CD14-positive monocyte (primary cell): ENCODE measurements around the gene FNIP2. TPM values are rescaled to one million over a fixed set of nuclear protein-coding genes. Genes with fewer than 3 reads are reported as not detected.

ENCODE experiments used
- DNase-seq, 3 donors: peaks; one replicate each; pipeline ENCODE4 v3.0.0-alpha.2; 2011 to 2022
- H2AFZ ChIP-seq: 2 replicates; pipeline ENCODE4 v1.6.0; 2012; ENCODE audit warnings: mild to moderate bottlenecking, low read depth, low read length, inconsistent platforms; ENCODE audit not compliant: insufficient read depth, poor library complexity, severe bottlenecking
- H3K27ac ChIP-seq, 2 donors: 1 replicate in 1 of 2; 2 replicates in 1 of 2; pipeline ENCODE4 v1.5.1; 2012 to 2013; ENCODE audit warnings: low read length in 2 of 2, control low read depth in 1 of 2, inconsistent platforms in 1 of 2, low read depth in 1 of 2, mild to moderate bottlenecking in 1 of 2
- H3K27me3 ChIP-seq, 2 donors: one replicate each; pipeline versions ENCODE4 v1.6.0 to v1.6.1; 2011 to 2013; ENCODE audit warnings: low read length in 2 of 2; ENCODE audit not compliant: control insufficient read depth in 2 of 2, insufficient read depth in 2 of 2
- H3K36me3 ChIP-seq, 2 donors: replicated peaks in 1 of 2; 1 replicate in 1 of 2; 2 replicates in 1 of 2; pipeline versions ENCODE4 v1.5.1 to v1.6.1; 2012 to 2013; ENCODE audit warnings: low read length in 2 of 2, control low read depth in 1 of 2, inconsistent platforms in 1 of 2, mild to moderate bottlenecking in 1 of 2; ENCODE audit not compliant: insufficient read depth in 2 of 2, control insufficient read depth in 1 of 2
- H3K4me1 ChIP-seq, 2 donors: 1 replicate in 1 of 2; 2 replicates in 1 of 2; pipeline versions ENCODE4 v1.5.1 to v1.6.1; 2012 to 2013; ENCODE audit warnings: low read length in 2 of 2, control low read depth in 1 of 2, inconsistent platforms in 1 of 2, mild to moderate bottlenecking in 1 of 2, moderate library complexity in 1 of 2; ENCODE audit not compliant: insufficient read depth in 2 of 2, control insufficient read depth in 1 of 2
- H3K4me2 ChIP-seq: replicated peaks from 2 replicates; pipeline ENCODE3; 2012; ENCODE audit warnings: low read length, moderate library complexity, mild to moderate bottlenecking; ENCODE audit not compliant: poor library complexity, severe bottlenecking; ENCODE audit errors: extremely low read depth
- H3K4me3 ChIP-seq, 3 experiments: fragments of 200-600 bp in 1 of 3; sonication (generic) in 1 of 3; replicated peaks in 1 of 3; 1 replicate in 2 of 3; 2 replicates in 1 of 3; pipeline ENCODE4 v1.5.1; 2011 to 2013; ENCODE audit warnings: low read length in 3 of 3, mild to moderate bottlenecking in 3 of 3, control low read depth in 2 of 3, low read depth in 2 of 3, inconsistent platforms in 1 of 3, moderate library complexity in 1 of 3
- H3K79me2 ChIP-seq: 2 replicates; pipeline ENCODE4 v1.6.0; 2012; ENCODE audit warnings: mild to moderate bottlenecking, control low read depth, inconsistent platforms, low read length, moderate library complexity; ENCODE audit not compliant: insufficient read depth
- H3K9ac ChIP-seq: 2 replicates; pipeline ENCODE4 v1.6.0; 2017; ENCODE audit warnings: low read length, mild to moderate bottlenecking; ENCODE audit not compliant: insufficient read depth, poor library complexity, severe bottlenecking
- H3K9me3 ChIP-seq, 2 donors: replicated peaks in 1 of 2; 1 replicate in 1 of 2; 2 replicates in 1 of 2; pipeline versions ENCODE4 v1.5.1 to v1.6.1; 2012 to 2013; ENCODE audit warnings: low read length in 2 of 2, control low read depth in 1 of 2; ENCODE audit not compliant: control insufficient read depth in 1 of 2, insufficient read depth in 1 of 2
- H4K20me1 ChIP-seq: 2 replicates; pipeline ENCODE4 v1.6.0; 2012; ENCODE audit warnings: mild to moderate bottlenecking, low read length, control low read depth, moderate library complexity; ENCODE audit not compliant: insufficient read depth
- H3K27ac Mint-ChIP-seq, 7 donors: one replicate each; pipeline ENCODE4 v1.8.0; 2020; ENCODE audit warnings: mild to moderate bottlenecking in 7 of 7, mixed read lengths in 7 of 7, moderate library complexity in 6 of 7, inconsistent platforms in 2 of 7
- H3K27me3 Mint-ChIP-seq, 3 donors: one replicate each; pipeline ENCODE4 v1.8.0; 2021 to 2022; ENCODE audit warnings: low read depth in 3 of 3, mild to moderate bottlenecking in 3 of 3, mixed read lengths in 3 of 3, moderate library complexity in 3 of 3, inconsistent platforms in 1 of 3
- H3K36me3 Mint-ChIP-seq, 2 donors: one replicate each; pipeline ENCODE4 v1.8.0; 2020; ENCODE audit warnings: mixed read lengths in 2 of 2, inconsistent platforms in 1 of 2, mild to moderate bottlenecking in 1 of 2
- H3K4me1 Mint-ChIP-seq: one replicate; pipeline ENCODE4 v1.8.0; 2020; ENCODE audit warnings: mild to moderate bottlenecking, mixed read lengths
- H3K4me3 Mint-ChIP-seq, 2 donors: one replicate each; pipeline ENCODE4 v1.8.0; 2020; ENCODE audit warnings: mild to moderate bottlenecking in 2 of 2, mixed read lengths in 2 of 2, moderate library complexity in 1 of 2
- H3K9me3 Mint-ChIP-seq, 7 donors: one replicate each; pipeline ENCODE4 v1.8.0; 2020 to 2022; ENCODE audit warnings: mixed read lengths in 7 of 7, mild to moderate bottlenecking in 6 of 7, moderate library complexity in 6 of 7, inconsistent platforms in 2 of 7
- WGBS: methylation state at CpG from one replicate; pipeline ENCODE4 v1.1.5; 2013; ENCODE audit warnings: missing lambda C conversion rate; ENCODE audit not compliant: insufficient coverage; 5-methylcytosine and 5-hydroxymethylcytosine counted together
- intact Hi-C, 2 donors: fragments of 100-400 bp; cut with micrococcal nuclease; formaldehyde crosslinking; loops; one replicate each; pipeline versions ENCODE4 v1.15.0 to v1.15.1; 2023
- polyA plus RNA-seq, 3 donors: library from polyadenylated mRNA; depleted of rRNA in 1 of 3; unstranded in 2 of 3; stranded (reverse) in 1 of 3; fragments of 300-500 nt in 2 of 3; fragments of >200 nt in 1 of 3; fragmentation: Illumina TruSeq in 2 of 3; gene quantifications; 1 replicate in 2 of 3; 2 replicates in 1 of 3; pipeline ENCODE4 v1.2.3, GENCODE V29; 2012 to 2021
- TF ChIP-seq, protein P1 (sequence below): fragments of 200-600 bp; IDR thresholded peaks from one replicate; pipeline ENCODE4 v1.8.0; 2022; ENCODE audit warnings: antibody characterized with exemption, mild to moderate bottlenecking

Gene FNIP2
- polyA plus RNA-seq, 3 donors = 3.5 to 7.7 (median 5.7) TPM

DNA sequence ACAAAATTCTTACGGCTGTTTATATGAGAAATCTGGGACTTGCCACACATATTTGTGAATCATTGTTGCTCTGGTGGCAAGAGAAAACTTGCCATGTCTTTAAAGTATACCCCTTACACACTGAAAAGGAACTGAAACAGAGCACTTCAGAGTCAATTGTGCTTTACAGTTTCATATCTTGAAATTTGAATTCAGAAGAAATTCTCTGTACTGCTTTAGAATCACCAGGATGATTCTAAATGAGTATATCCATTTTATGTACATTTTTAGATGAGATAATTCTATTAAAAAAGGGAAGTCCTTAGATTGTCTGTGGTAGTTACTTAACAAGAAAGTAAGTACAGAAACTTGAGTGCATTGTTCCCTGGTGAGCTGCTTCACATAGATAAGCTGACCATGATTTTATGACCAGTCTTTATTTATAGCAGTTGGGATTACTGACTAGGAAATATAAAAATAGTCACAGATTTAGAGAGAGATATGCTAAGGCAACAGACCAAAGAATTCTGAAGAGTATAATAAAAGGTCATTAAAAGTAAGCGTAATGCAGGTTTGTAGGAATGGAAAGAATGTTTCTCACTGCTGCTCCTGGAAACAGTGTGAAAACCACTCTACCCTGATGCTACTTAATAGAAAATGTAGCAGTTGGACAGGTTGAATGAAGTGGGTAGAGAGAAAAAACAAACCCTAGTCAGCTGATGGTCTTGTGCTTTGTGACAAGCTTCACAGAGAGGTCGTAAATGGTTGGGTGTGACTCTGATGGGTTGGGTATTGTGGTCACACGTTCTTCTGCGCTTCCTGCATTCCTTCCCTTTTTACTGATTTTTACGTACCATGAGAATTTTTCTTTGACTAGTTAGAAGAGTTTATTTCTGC, 41.0 kb downstream of the FNIP2 start:
- Histone ChIP-seq H3K4me2 (peak overlapping the region; percentile 67), H3K79me2 (peaks cover 68% of the 10 kb centered on the region), H3K27me3 (no peaks in the 10 kb centered on the region), H3K9me3 (no peaks in the 10 kb centered on the region), H3K4me3 (peak overlapping the region; percentile 23 to 53 (median 30)), H3K36me3 (no peaks in the 10 kb centered on the region), H3K9ac (peak overlapping the region; percentile 75), H3K4me1 (peaks cover 91 to 98% of the 10 kb centered on the region in 2 donors), H4K20me1 (no peaks in the 10 kb centered on the region), H2AFZ (no peak overlapping the region), H3K27ac (peak overlapping the region; percentile 95 to 98)
- peak overlapping the region; percentile 35 to 82 for H3K4me3 Mint-ChIP-seq
- no peaks in the 10 kb centered on the region for H3K9me3 Mint-ChIP-seq
- intact Hi-C loops = loop anchor here (1.0 to 10.0 kb wide), 3 partner anchors 8 to 45 kb away; partner anchors contain the start of gene FNIP2 (in 2 of the 2)
- peaks cover 3 to 12% of the 10 kb centered on the region in 2 donors for H3K36me3 Mint-ChIP-seq
- WGBS = no CpG with 5 or more reads among the region's 6 CpGs
- H3K27ac Mint-ChIP-seq = peak overlapping the region; percentile 96 to 99 (median 99)
- DNase-seq = peak; percentile 89 to 94 (median 90)
- peaks cover 0 to 3% (median 0%) of the 10 kb centered on the region in 3 donors for H3K27me3 Mint-ChIP-seq
- H3K4me1 Mint-ChIP-seq = peaks cover 87% of the 10 kb centered on the region
- TF ChIP-seq, protein P1, sequence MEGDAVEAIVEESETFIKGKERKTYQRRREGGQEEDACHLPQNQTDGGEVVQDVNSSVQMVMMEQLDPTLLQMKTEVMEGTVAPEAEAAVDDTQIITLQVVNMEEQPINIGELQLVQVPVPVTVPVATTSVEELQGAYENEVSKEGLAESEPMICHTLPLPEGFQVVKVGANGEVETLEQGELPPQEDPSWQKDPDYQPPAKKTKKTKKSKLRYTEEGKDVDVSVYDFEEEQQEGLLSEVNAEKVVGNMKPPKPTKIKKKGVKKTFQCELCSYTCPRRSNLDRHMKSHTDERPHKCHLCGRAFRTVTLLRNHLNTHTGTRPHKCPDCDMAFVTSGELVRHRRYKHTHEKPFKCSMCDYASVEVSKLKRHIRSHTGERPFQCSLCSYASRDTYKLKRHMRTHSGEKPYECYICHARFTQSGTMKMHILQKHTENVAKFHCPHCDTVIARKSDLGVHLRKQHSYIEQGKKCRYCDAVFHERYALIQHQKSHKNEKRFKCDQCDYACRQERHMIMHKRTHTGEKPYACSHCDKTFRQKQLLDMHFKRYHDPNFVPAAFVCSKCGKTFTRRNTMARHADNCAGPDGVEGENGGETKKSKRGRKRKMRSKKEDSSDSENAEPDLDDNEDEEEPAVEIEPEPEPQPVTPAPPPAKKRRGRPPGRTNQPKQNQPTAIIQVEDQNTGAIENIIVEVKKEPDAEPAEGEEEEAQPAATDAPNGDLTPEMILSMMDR = no peak

GRCh38 chr4:158810487-158811215, 41.8 kb downstream of the FNIP2 start:
- Histone ChIP-seq H3K27me3 (no peaks in the 10 kb centered on the region), H3K4me2 (peak overlapping the region; percentile 67), H3K9ac (peak overlapping the region; percentile 75), H2AFZ (no peak overlapping the region), H3K79me2 (peaks cover 74% of the 10 kb centered on the region), H3K4me1 (peaks cover 83 to 91% of the 10 kb centered on the region in 2 donors), H3K9me3 (no peaks in the 10 kb centered on the region), H4K20me1 (no peaks in the 10 kb centered on the region), H3K36me3 (no peaks in the 10 kb centered on the region), H3K4me3 (peak overlapping the region in 2 of 3 experiments; percentile 30 to 53), H3K27ac (peak overlapping the region; percentile 95 to 98)
- TF ChIP-seq, protein P1 = no peak
- Mint-ChIP-seq H3K27me3 (peaks cover 0 to 3% (median 0%) of the 10 kb centered on the region in 3 donors), H3K9me3 (no peaks in the 10 kb centered on the region), H3K36me3 (peaks cover 6 to 12% of the 10 kb centered on the region in 2 donors), H3K4me3 (peak overlapping the region; percentile 35 to 82), H3K4me1 (peaks cover 81% of the 10 kb centered on the region), H3K27ac (peak overlapping the region; percentile 96 to 99 (median 99))
- 67% methylated on average over 1 of the region's 3 CpGs for WGBS
- intact Hi-C loops = loop anchor here (1.0 to 5.0 kb wide), 2 partner anchors 8 to 43 kb away; partner anchors contain the start of gene FNIP2 (in 2 of the 2)
- DNase-seq = peak; percentile 59 to 83 (median 77)
